Epithelial cell of proximal tubule (primary cell): ENCODE measurements around the gene CISH. TPM values are rescaled to one million over a fixed set of nuclear protein-coding genes. Genes with fewer than 3 reads are reported as not detected.

Experiments used
- DNase-seq: peaks from one replicate; pipeline ENCODE4 v3.0.0-alpha.2; 2011; ENCODE audit warnings: low read depth
- H3K4me3 ChIP-seq: 2 replicates; pipeline ENCODE4 v1.5.1; 2011; ENCODE audit warnings: low read depth, mild to moderate bottlenecking, low read length
- total RNA-seq: library from RNA; depleted of rRNA; stranded (reverse); fragments of >200 nt; gene quantifications from 2 replicates; pipeline ENCODE4 v1.2.3, GENCODE V29; 2015
- TF ChIP-seq, protein P1 (sequence below): conservative IDR thresholded peaks from 2 replicates; pipeline ENCODE4 v1.5.1; 2012; ENCODE audit warnings: low read depth, mild to moderate bottlenecking, low read length

CISH gene
- total RNA-seq, 1 donor from 2014 or later = 1.8 TPM

DNA sequence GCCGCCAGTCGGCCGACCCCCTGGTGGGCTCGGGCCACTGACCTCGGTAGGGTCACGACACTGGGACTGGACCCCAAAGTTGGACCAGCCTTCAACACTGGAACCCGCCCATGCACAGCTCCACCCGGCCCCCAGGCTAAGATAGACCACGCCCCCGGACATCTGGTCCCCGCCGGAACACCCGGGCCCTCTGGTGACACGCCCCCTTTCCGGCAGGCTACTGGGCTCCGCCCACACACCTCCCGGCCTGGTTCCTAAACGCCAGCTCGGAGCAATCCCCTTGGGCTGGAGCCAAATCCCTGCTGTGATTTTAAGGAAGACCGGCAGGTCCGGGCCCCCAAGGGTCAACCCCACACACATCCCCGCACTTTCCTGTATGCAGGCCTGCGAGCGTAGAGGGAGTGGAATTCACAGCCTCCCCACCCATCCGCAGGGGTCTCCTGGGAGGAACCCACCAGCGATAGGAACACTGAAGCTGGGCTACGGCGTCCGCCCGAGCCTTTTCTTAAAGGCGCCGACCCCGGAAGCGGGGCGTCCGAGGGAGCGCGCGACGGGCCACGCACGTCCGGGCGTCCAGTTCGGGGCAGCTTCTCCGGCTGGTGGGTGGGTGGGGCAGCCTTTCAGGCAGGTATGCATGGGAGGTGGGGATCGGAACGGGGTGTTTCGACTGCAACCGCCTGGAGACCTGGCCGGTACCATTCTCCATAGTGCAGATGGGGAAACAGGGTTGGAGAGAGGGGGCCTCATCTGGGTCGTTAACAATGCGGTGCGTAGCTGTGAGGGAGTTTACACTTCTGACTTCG lies 42.4 kb downstream of the CISH start, which contains the start of gene HEMK1:
Gene HEMK1 (plus strand): TSS at position 576 of the 803 bp plus-strand sequence. CDS start 1,583 bp downstream, outside the sequence.
- TF ChIP-seq, protein P1, sequence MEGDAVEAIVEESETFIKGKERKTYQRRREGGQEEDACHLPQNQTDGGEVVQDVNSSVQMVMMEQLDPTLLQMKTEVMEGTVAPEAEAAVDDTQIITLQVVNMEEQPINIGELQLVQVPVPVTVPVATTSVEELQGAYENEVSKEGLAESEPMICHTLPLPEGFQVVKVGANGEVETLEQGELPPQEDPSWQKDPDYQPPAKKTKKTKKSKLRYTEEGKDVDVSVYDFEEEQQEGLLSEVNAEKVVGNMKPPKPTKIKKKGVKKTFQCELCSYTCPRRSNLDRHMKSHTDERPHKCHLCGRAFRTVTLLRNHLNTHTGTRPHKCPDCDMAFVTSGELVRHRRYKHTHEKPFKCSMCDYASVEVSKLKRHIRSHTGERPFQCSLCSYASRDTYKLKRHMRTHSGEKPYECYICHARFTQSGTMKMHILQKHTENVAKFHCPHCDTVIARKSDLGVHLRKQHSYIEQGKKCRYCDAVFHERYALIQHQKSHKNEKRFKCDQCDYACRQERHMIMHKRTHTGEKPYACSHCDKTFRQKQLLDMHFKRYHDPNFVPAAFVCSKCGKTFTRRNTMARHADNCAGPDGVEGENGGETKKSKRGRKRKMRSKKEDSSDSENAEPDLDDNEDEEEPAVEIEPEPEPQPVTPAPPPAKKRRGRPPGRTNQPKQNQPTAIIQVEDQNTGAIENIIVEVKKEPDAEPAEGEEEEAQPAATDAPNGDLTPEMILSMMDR = no peak
- DNase-seq = peak; percentile 51
- H3K4me3 ChIP-seq = peak within 1 kb of the TSS; percentile 99

DNA sequence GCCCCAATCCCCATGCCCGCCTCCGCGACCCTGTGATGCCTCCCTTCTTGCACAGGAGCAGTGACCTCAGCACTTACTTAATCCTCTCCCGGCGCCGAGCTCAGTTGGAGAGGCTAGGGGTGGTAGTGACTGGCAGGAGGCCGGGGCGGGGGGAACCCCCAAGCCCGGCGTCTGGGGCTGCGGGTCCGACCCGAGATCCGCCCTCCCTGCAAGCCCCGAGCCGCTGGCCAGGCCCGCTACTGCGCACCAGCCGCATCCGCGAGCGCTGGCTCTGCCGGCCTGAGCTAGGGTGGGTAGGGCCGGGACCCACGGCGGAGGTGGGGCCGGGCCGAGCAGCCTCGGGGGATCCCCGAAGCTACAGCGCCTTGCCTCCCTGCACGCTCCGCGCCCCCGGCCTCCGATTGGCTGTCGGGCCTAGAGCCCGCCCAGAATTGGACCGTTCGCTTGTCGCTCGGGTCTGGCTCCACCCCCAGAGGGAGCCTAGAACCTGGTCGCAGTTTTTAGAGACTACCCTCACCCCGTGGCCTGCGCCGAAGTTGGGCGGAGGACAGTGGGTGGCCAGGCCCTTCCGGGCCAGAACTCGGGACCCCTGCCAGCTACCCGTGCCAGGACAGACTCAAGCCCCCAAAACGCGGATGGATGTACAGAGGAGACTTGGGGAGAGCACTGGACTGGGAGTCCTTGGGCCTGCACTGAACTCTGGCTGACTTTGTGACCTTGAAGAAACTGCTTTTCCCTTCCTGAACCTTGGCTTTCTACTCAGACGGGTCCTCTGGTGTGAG lies 44.0 kb downstream of the CISH start, which contains the start of gene C3orf18:
Gene C3orf18 (minus strand): TSS at position 362 of the 782 bp plus-strand sequence. CDS start 2,048 bp downstream, outside the sequence.
- no peak for DNase-seq
- peak within 1 kb of the TSS; percentile 99 for H3K4me3 ChIP-seq
- TF ChIP-seq, protein P1 = no peak

DNA sequence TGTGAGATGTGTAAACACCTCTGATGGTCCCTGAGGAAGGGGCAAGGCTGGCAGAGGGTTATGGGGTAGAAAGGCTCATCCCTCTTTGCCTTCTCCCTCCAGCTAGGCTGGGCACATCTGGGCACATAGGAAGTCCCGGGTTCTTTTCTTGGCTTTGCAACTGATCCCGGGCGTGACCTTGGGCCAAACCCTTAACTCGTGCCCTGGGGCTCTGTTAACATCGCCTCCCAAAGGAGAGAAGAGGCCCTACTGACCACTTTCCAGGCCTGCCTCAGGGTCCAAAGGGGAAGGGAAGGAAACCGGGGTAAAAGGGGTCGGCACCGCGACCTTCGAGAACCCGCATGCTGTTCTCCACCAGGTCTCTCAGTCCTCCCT lies 44.6 kb downstream of the CISH start:
- TF ChIP-seq, protein P1 = no peak
- H3K4me3 ChIP-seq = peak overlapping the region; percentile 66
- no peak for DNase-seq

DNA sequence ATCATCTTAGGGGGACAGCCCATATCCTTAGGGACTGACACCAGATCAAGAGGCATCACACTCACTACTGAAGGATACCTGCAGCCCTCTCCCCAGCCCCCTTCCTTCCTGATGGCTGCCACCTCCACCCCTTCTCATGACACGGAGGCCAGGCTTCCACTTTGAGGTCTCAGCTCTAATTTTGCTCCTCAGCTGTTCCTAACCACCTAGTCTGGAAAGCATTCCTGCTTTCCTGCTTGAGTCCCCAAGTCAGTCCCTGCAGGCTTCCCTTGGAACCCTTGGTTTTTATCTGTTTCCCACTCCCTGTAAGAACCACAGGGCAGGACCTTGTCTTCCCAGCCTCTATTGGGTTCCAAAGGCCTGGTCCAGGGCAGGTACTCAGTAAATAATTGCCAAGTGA lies 47.3 kb downstream of the CISH start:
- H3K4me3 ChIP-seq = no peak overlapping the region
- TF ChIP-seq, protein P1 = no peak
- no peak for DNase-seq

DNA sequence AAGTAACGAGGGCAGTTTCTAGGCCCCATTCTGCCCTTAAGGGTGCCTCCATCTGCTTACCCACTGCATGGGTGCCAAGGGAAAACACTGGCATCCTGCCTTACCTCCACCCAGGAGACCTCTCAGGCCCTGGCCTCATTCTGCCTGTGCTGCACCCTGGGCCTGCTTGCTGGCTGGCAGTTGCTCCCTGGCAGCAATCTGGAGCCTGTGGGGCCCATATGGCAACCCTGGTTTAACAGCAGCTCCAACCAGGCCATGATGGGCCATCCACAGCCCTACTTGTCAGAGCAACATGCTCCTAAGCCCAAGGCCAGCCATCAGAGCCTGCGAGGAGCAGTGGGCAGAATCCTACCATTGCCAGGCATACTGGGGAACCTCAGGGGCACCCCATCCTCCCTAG lies 47.7 kb downstream of the CISH start:
- TF ChIP-seq, protein P1 = no peak
- DNase-seq = no peak
- no peak overlapping the region for H3K4me3 ChIP-seq

DNA sequence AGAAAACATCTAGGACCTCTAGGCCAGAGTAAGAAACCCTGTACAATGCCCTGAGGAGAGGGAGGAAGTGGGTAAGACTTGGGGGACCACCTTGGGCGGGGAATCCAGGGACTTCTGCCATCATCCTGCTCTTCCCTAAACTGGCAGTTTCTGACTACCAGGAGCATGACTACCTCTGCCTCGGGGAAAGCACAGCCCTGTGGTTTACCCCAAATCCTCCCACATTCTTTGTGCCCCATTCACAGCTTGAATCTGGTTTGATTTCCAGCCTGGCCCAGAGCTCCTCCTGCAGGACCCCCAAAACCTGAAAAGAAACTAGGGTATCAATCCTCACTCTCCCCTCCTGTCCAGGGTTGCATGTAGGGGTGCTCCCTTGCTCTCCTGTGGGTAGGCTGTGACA lies 48.7 kb downstream of the CISH start:
- TF ChIP-seq, protein P1 = no peak
- no peak overlapping the region for H3K4me3 ChIP-seq
- no peak for DNase-seq
